GM10248 (cell line): Measurements from ENCODE around the gene CIB4.

ENCODE experiments used
- CTCF ChIA-PET: fragments of 300-600 bp; sonication (Branson Sonifier 250); formaldehyde crosslinking; extraction: SDS; loops from one replicate; lab custom pipeline; 2021; ENCODE audit warnings: antibody characterized with exemption; lab: Yijun Ruan, JAX
- POLR2A ChIA-PET: fragments of 350-650 bp; sonication (Branson Sonifier 250); formaldehyde crosslinking; extraction: SDS; loops from one replicate; lab custom pipeline; 2020; ENCODE audit warnings: antibody characterized with exemption; lab: Yijun Ruan, JAX
- DNase-seq: peaks from one replicate; pipeline ENCODE4 v3.0.0; 2012; ENCODE audit errors: extremely low spot score
- CTCF ChIP-seq: IDR thresholded peaks from 2 replicates; pipeline ENCODE4 v1.5.1; 2012; ENCODE audit warnings: mild to moderate bottlenecking, low read depth; ENCODE audit errors: extremely low read depth, missing control alignments, control extremely low read depth

CIB4 gene

DNA sequence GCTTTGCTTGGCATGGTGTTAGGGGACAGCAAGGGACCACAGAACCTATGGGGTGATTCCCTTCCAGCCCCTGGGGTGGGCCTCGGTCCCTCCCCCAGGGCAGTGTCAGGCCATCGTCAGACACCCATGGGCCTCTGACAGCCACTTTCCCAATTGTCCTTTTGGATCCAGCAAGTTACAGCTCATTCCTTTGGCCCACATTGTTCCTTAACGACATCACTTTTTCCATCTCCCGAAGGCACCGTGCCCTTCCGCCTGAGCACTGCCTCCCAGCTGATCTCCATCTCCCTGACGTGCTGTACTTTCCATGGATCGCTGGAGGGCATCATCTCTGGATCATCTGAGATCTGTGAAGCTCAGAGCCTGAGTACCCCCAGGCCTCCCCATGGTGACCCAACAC lies 41.0 kb upstream of the CIB4 start:
- CTCF ChIA-PET = interaction anchor here (0.9 to 1.6 kb wide), 3 partner anchors 26 to 65 kb away, joined by 3 read pairs; no protein-coding TSS in a partner anchor
- no peak for DNase-seq
- POLR2A ChIA-PET = no interaction called here
- no peak for TF ChIP-seq CTCF

DNA sequence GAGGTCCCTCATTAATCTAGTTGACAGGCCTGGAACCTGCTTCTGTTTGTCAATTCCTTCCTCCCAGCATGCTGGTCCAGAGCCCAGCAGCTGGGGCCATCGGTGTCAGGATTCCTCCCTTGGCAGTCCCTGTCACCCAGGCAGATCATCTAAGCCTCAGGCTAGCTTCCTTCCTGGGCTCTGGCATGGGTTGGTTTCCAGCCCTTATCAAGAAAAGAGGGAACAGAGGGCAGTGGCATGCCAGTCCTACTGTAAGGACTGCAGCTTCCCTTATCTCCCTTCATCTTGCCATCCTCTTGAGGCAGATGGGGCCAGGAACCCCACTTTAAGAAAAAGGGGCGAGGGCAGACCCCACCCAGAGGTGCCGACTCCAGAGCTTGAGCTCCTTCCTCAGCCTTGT lies 40.5 kb upstream of the CIB4 start:
- TF ChIP-seq CTCF = no peak
- ChIA-PET CTCF (interaction anchor here (0.9 to 1.6 kb wide), 2 partner anchors 64 to 65 kb away, joined by 3 read pairs; no protein-coding TSS in a partner anchor), POLR2A (no interaction called here)
- DNase-seq = no peak

DNA sequence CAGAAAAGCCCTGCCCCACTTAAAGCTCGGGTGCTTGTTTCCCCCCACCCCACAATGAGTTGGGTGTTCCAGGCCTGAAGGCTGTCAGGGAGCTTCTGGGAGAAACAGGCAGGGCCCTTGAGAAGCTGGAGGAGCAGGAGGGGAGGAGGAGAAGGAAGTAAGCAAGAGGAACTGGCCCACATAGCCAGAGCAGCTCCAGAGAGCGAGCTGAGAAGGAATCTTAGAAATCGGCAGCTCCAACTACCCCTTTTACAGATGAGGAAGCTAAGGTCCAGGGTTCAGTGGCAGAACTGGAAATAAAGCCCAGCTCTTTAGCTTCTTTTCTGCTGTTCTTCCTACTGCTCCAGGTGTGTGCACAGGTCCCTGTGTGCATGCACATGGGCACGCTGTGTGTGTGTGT lies 38.7 kb upstream of the CIB4 start:
- ChIA-PET POLR2A (no interaction called here), CTCF (interaction anchor here (1.1 kb wide), 1 partner anchor 66 kb away, joined by 4 read pairs; no protein-coding TSS in a partner anchor)
- no peak for TF ChIP-seq CTCF
- DNase-seq = no peak

DNA sequence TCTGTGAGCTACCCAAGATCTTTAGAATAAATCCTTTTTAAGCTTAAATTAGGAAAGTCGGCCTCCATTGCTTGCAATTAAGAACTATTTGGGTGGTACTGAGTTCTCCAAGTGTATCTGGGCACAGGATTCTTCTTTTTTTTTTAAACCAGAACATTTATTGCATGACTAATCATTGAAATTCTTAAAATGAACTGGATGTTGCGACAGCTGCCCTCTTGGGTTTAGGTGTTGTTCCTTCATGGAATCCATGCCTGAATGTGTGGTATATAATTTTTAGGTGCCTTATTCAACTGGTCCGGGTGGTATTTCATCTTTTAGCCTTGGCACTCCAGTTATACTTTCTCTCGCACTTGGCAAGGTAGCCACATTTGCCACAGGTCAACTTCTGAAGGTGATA lies 36.9 kb upstream of the CIB4 start:
- no peak for TF ChIP-seq CTCF
- POLR2A ChIA-PET = no interaction called here
- CTCF ChIA-PET = no interaction called here
- no peak for DNase-seq

GRCh38 chr2:26675651-26676255 lies 34.6 kb upstream of the CIB4 start:
- DNase-seq = no peak
- no peak for TF ChIP-seq CTCF
- ChIA-PET POLR2A (no interaction called here), CTCF (no interaction called here)

- DNase-seq = no peak
- ChIA-PET POLR2A (no interaction called here), CTCF (interaction anchor here (1.3 to 1.5 kb wide), 2 partner anchors 20 to 69 kb away, joined by 3 read pairs; no protein-coding TSS in a partner anchor)
- no peak for TF ChIP-seq CTCF
Observed at GRCh38 chr2:26674771-26675170, 33.6 kb upstream of the CIB4 start.
